IMR-90 (cell line): ENCODE results near the gene TRIM17. TPM values are rescaled to one million over a fixed set of nuclear protein-coding genes. Genes with fewer than 3 reads are reported as not detected.

Source experiments
- ATAC-seq: fragments of 200-7000 bp; cut with Tn5 transposase; 2 replicates; pipeline ENCODE4 v1.9.1; 2020; ENCODE audit warnings: low read depth, mild to moderate bottlenecking, moderate library complexity
- BruUV-seq: library from RNA; stranded (reverse); fragments of 400-500 nt; replicated peaks from 2 replicates; lab custom pipeline; 2021; lab: Mats Ljungman, UMichigan
- CTCF ChIA-PET: fragments of 300-600 bp; formaldehyde crosslinking; extraction: SDS; loops from one replicate; lab custom pipeline; 2021; ENCODE audit warnings: antibody characterized with exemption; lab: Yijun Ruan, JAX
- POLR2A ChIA-PET: fragments of 300-600 bp; sonication (Branson Sonifier 250); formaldehyde crosslinking; loops from one replicate; lab custom pipeline; 2022; ENCODE audit warnings: antibody characterized with exemption; ENCODE audit not compliant: unreplicated experiment; lab: Charles Lee
- DNase-seq: peaks from one replicate; pipeline ENCODE4 v3.0.0; 2013
- H2AFZ ChIP-seq: replicated peaks from 2 replicates; pipeline ENCODE3; 2013; ENCODE audit warnings: low read length, mild to moderate bottlenecking; ENCODE audit not compliant: poor library complexity
- H2AK5ac ChIP-seq: 2 replicates; pipeline ENCODE4 v1.6.1; 2013; ENCODE audit warnings: low read depth, low read length, inconsistent platforms
- H2AK9ac ChIP-seq: replicated peaks from 2 replicates; pipeline ENCODE3; 2013; ENCODE audit warnings: mild to moderate bottlenecking, low read depth, low read length, moderate library complexity; ENCODE audit not compliant: poor library complexity
- H2BK120ac ChIP-seq: 2 replicates; pipeline ENCODE4 v1.6.1; 2013; ENCODE audit warnings: low read depth, low read length, inconsistent platforms
- H2BK15ac ChIP-seq: 3 replicates; pipeline ENCODE4 v1.6.1; 2013; ENCODE audit warnings: low read depth, low read length, inconsistent platforms
- H2BK20ac ChIP-seq: 2 replicates; pipeline ENCODE4 v1.6.1; 2013; ENCODE audit warnings: low read depth, mild to moderate bottlenecking, inconsistent platforms, low read length, moderate library complexity
- H2BK5ac ChIP-seq: 2 replicates; pipeline ENCODE4 v1.6.1; 2013; ENCODE audit warnings: mild to moderate bottlenecking, low read depth, low read length, inconsistent platforms; ENCODE audit not compliant: poor library complexity, severe bottlenecking
- H3K14ac ChIP-seq: replicated peaks from 2 replicates; pipeline ENCODE4 v1.6.1; 2013; ENCODE audit warnings: low read depth, low read length, inconsistent platforms
- H3K18ac ChIP-seq: 2 replicates; pipeline ENCODE4 v1.6.1; 2013; ENCODE audit warnings: low read depth, low read length, control low read depth
- H3K23ac ChIP-seq: 2 replicates; pipeline ENCODE4 v1.6.1; 2013; ENCODE audit warnings: low read depth, low read length, inconsistent platforms
- H3K27ac ChIP-seq: 2 replicates; pipeline ENCODE4 v1.5.1; 2013; ENCODE audit warnings: mild to moderate bottlenecking, control low read depth, low read length; ENCODE audit not compliant: insufficient read depth
- H3K27me3 ChIP-seq: 2 replicates; pipeline ENCODE4 v1.6.1; 2013; ENCODE audit warnings: low read length; ENCODE audit not compliant: control insufficient read depth, insufficient read depth
- H3K36me3 ChIP-seq: 2 replicates; pipeline ENCODE4 v1.6.1; 2013; ENCODE audit warnings: low read length, mixed read lengths; ENCODE audit not compliant: control insufficient read depth, insufficient read depth
- H3K4ac ChIP-seq: 2 replicates; pipeline ENCODE4 v1.6.1; 2013; ENCODE audit warnings: low read depth, low read length, inconsistent platforms
- H3K4me1 ChIP-seq: 2 replicates; pipeline ENCODE4 v1.6.1; 2013; ENCODE audit warnings: low read length, mixed read lengths; ENCODE audit not compliant: control insufficient read depth, insufficient read depth
- H3K4me2 ChIP-seq: 2 replicates; pipeline ENCODE4 v1.6.1; 2013; ENCODE audit warnings: low read depth, mild to moderate bottlenecking, control low read depth, low read length, moderate library complexity
- H3K4me3 ChIP-seq: 2 replicates; pipeline ENCODE4 v1.5.1; 2013; ENCODE audit warnings: low read depth, mild to moderate bottlenecking, control low read depth, low read length, moderate library complexity; ENCODE audit not compliant: insufficient read depth
- H3K56ac ChIP-seq: 2 replicates; pipeline ENCODE4 v1.6.1; 2013; ENCODE audit warnings: low read length, inconsistent platforms; ENCODE audit not compliant: insufficient read depth; ENCODE audit errors: extremely low read depth
- H3K79me1 ChIP-seq, 2 experiments: 2 replicates each; pipeline ENCODE4 v1.6.1; 2013; ENCODE audit warnings: low read length in 2 of 2, inconsistent platforms in 1 of 2, low read depth in 1 of 2
- H3K9ac ChIP-seq: 2 replicates; pipeline ENCODE4 v1.6.1; 2013; ENCODE audit warnings: low read depth, low read length, control low read depth
- H3K9me1 ChIP-seq: 2 replicates; pipeline ENCODE4 v1.6.1; 2013; ENCODE audit warnings: low read length, inconsistent platforms; ENCODE audit not compliant: insufficient read depth
- H3K9me3 ChIP-seq: 2 replicates; pipeline ENCODE4 v1.6.1; 2013; ENCODE audit warnings: low read length; ENCODE audit not compliant: control insufficient read depth, insufficient read depth
- H4K20me1 ChIP-seq: 2 replicates; pipeline ENCODE4 v1.6.1; 2013; ENCODE audit warnings: low read length, inconsistent platforms; ENCODE audit not compliant: insufficient read depth
- H4K5ac ChIP-seq: 2 replicates; pipeline ENCODE4 v1.6.1; 2013; ENCODE audit warnings: mild to moderate bottlenecking, low read depth, low read length, control low read depth
- H4K8ac ChIP-seq, 2 experiments: 2 replicates each; pipeline ENCODE4 v1.6.1; 2013; ENCODE audit warnings: low read depth in 2 of 2, low read length in 2 of 2, control low read depth in 1 of 2, inconsistent platforms in 1 of 2
- H4K91ac ChIP-seq: 2 replicates; pipeline ENCODE4 v1.6.1; 2013; ENCODE audit warnings: low read depth, low read length, inconsistent platforms; ENCODE audit not compliant: insufficient read depth
- BHLHE40 ChIP-seq: fragments of 150-350 bp; IDR thresholded peaks from 2 replicates; pipeline ENCODE4 v1.6.1; 2016; ENCODE audit warnings: mild to moderate bottlenecking, low read depth, low read length
- CEBPB ChIP-seq: IDR thresholded peaks from 2 replicates; pipeline ENCODE4 v1.6.1; 2012; ENCODE audit warnings: low read depth, low read length, improper control_type of control experiment
- CHD1 ChIP-seq: IDR thresholded peaks from 2 replicates; pipeline ENCODE4 v1.6.1; 2012; ENCODE audit warnings: low read depth, low read length, improper control_type of control experiment
- CTCF ChIP-seq: conservative IDR thresholded peaks from 2 replicates; pipeline ENCODE4 v1.5.1; 2012; ENCODE audit warnings: mild to moderate bottlenecking, low read depth, low read length, improper control_type of control experiment
- ELK1 ChIP-seq: fragments of 150-350 bp; IDR thresholded peaks from 2 replicates; pipeline ENCODE4 v1.6.1; 2016; ENCODE audit warnings: low read depth, mild to moderate bottlenecking, low read length, moderate library complexity, borderline replicate concordance
- FOS ChIP-seq: fragments of 150-350 bp; IDR thresholded peaks from 2 replicates; pipeline ENCODE4 v1.6.1; 2016; ENCODE audit warnings: low read depth, low read length
- MAZ ChIP-seq: IDR thresholded peaks from 2 replicates; pipeline ENCODE4 v1.6.1; 2012; ENCODE audit warnings: low read depth, mild to moderate bottlenecking, low read length, improper control_type of control experiment, moderate library complexity, borderline replicate concordance
- NFE2L2 ChIP-seq: fragments of 150-350 bp; IDR thresholded peaks from 2 replicates; pipeline ENCODE4 v1.6.1; 2016; ENCODE audit warnings: low read depth, mild to moderate bottlenecking, low read length
- RCOR1 ChIP-seq: IDR thresholded peaks from 2 replicates; pipeline ENCODE4 v1.6.1; 2012; ENCODE audit warnings: mild to moderate bottlenecking, low read length, improper control_type of control experiment; ENCODE audit not compliant: insufficient replicate concordance
- SMC3 ChIP-seq: fragments of 150-350 bp; IDR thresholded peaks from 2 replicates; pipeline ENCODE4 v1.6.1; 2016; ENCODE audit warnings: low read depth, mild to moderate bottlenecking, antibody characterized with exemption, low read length, moderate library complexity
- WGBS, 2 experiments: methylation state at CpG; one replicate each; pipeline versions ENCODE4 v1.1.5 to v1.1.7; 2013; ENCODE audit warnings: missing lambda C conversion rate in 2 of 2; ENCODE audit not compliant: insufficient read length in 1 of 2; ENCODE audit errors: extremely low coverage in 2 of 2; 5-methylcytosine and 5-hydroxymethylcytosine counted together
- dilution Hi-C: fragments of 300-500 bp; cut with HindIII; formaldehyde crosslinking; loops from one replicate; pipeline ENCODE4 v1.14.3; 2018; ENCODE audit warnings: low sequenced_read_pairs; ENCODE audit not compliant: unreplicated experiment
- in situ Hi-C: fragments of 300-500 bp; cut with MboI; formaldehyde crosslinking; loops from 3 replicates; pipeline ENCODE4 v1.14.3; 2019; ENCODE audit warnings: low sequenced_read_pairs, inconsistent platforms, mixed read lengths
- intact Hi-C: fragments of 100-400 bp; cut with micrococcal nuclease; formaldehyde crosslinking; loops from 2 replicates; pipeline ENCODE4 v1.10.0; 2022
- polyA plus RNA-seq, 3 experiments: library from polyadenylated mRNA; depleted of rRNA; stranded (reverse); fragments of >200 nt; gene quantifications; 2 replicates each; pipeline ENCODE4 v1.2.3, GENCODE V29; 2012; ENCODE audit warnings: low replicate concordance in 1 of 3
- total RNA-seq: library from RNA; depleted of rRNA; stranded (reverse); fragments of >200 nt; gene quantifications from 2 replicates; pipeline ENCODE4 v1.2.3, GENCODE V29; 2012

TRIM17 gene
- total and polyA plus RNA-seq, 2 of the 4 experiments (the other 2 are of a cell fraction) = 0.39 TPM; not detected in 1

DNA sequence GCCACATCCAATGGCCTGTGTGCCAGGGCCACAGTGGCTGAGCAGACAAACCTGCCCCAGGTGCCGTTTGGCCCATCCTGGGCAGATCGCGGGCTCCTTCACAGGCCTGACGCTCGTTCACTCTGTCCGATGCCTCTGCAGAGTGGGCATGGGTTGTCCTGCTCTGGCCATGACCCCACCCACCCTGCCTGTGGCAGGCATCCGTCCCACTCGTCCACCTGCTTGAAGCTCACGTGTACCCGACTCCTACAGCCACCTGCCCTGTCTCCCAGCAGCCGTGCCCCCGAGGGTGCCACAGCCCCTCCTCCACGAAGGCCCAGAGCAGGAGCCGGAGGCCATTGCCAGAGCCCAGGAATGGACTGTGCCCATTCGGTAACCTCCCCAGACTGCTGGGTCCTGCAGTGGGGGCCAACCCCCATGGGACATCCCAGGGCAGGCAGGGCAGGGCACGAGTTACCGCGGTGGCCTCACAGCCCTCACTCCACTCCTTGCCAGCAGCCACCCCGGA is 51.9 kb downstream of the TRIM17 start:
- Histone ChIP-seq H3K4me2 (no peak overlapping the region), H2BK20ac (no peak overlapping the region), H2AK5ac (no peak overlapping the region), H3K36me3 (no peaks in the 10 kb centered on the region), H2BK120ac (no peak overlapping the region), H3K23ac (no peak overlapping the region), H3K9me1 (no peaks in the 10 kb centered on the region), H3K4ac (no peak overlapping the region), H4K20me1 (no peaks in the 10 kb centered on the region), H3K9ac (no peak overlapping the region), H3K27me3 (0 out of 2 replicates have a peak, but pooled peaks cover 3% of the 10 kb centered on the region), H4K8ac (no peak overlapping the region), H2BK5ac (no peak overlapping the region), H2AFZ (no peak overlapping the region), H2AK9ac (no peak overlapping the region), H4K91ac (no peak overlapping the region), H3K18ac (no peak overlapping the region), H3K4me3 (no peak overlapping the region), H4K5ac (no peak overlapping the region), H3K9me3 (no peaks in the 10 kb centered on the region), H3K4me1 (no peaks in the 10 kb centered on the region; the same call in 1 of the 2 replicates), H3K79me1 (no peaks in the 10 kb centered on the region), H3K27ac (no peak overlapping the region), H3K56ac (no peak overlapping the region), H3K14ac (no peak overlapping the region), H2BK15ac (no peak overlapping the region)
- ATAC-seq (no peak), DNase-seq (no peak)
- in situ Hi-C loops (no loop called here), intact Hi-C loops (no loop called here), dilution Hi-C loops (no loop called here)
- WGBS, 2 experiments = 89% methylated on average over 8 of the region's 19 CpGs; no CpG with 5 or more reads in 1 of the 2 experiments
- no TSS peak for BruUV-seq
- ChIA-PET CTCF (no interaction called here), POLR2A (no interaction called here)
- TF ChIP-seq BHLHE40 (no peak), RCOR1 (no peak), FOS (no peak), CEBPB (no peak), MAZ (no peak), CHD1 (no peak), ELK1 (no peak), SMC3 (no peak), CTCF (no peak), NFE2L2 (no peak)
